ENCODE results near the gene HIPK2.

DNA sequence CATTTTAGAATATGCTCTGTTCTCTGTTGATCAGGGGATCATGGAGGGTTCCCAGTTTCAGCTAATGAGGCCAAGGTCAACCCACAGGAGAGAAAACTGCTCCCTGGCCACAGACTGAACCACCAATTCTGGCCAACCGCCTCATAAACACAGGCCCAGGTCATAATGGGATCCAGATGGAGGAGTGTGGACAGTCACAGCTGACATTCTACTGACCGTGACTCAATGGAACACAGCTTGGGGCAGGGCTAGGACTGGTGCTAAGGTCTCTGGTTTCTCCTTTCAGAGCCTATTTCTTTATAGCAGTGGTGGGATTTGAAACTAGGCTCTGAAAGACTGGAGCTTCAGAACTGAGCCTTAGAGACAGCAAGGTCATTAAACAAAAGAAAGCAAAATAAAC is 68.3 kb downstream of the HIPK2 start:
- no peak for TF ChIP-seq BHLHE40 (IDR thresholded peaks at IDR 0.05; ENCODE audit: borderline replicate concordance)
- TF ChIP-seq ELF4 (IDR thresholded peaks at IDR 0.05) = no peak
- no peak for TF ChIP-seq L3MBTL2 (conservative IDR thresholded peaks at IDR 0.05)
- TF ChIP-seq ARNT (IDR thresholded peaks at IDR 0.05) = no peak
- no peak for TF ChIP-seq TARDBP (IDR thresholded peaks at IDR 0.05)
- no peak for TF ChIP-seq LEF1 (IDR thresholded peaks at IDR 0.05; ENCODE audit: borderline replicate concordance)

All from HEK293T (cell line).